ENCODE results near the gene CDC42BPA. TPM values are rescaled to one million over a fixed set of nuclear protein-coding genes. Genes with fewer than 3 reads are reported as not detected.

Gene CDC42BPA
- total and polyA plus RNA-seq, 9 of the 15 experiments (the other 6 are each of a cell fraction or from before 2014, with no cell fraction given): 8.0 to 77.5 (median 52.1) TPM

DNA sequence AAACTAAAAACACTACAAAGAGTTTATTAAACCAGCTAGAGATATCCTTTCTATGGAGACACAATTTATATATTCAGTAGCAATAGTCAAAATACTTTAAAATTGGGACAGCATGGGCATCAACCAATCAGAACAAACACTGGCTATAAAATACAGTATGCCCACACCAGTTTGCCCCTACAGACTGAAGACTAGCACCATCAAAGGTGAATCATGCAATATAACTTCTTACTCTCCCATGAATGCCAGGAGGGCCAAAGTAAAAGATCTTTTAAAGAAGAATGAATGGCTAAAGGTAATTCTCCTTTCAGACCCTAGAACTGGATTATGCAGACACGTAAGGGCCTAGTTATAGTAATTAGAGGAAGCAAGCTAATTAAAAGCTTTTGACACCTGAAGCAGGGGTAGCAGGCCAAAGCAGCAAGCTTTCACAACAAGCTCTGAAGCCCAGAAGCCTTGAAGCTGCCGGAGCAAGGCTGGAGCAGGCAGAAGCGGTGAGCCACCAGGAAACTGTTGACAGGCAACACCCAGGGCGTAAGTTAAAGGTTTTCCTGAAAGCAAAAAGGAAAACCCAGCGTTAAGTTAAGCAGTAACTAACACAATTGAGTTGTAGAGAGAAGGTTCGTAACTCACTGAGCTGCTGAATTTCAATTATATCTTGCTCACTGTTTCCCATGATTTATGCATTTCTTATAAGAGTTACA lies 99.3 kb downstream of the CDC42BPA start:
- CTCF ChIA-PET (ENCODE audit: low intra/inter-chr PET ratio): no interaction called here
- H3K4me2 ChIP-seq (ENCODE audit: insufficient read depth, low read length): no peak overlapping the region

More for the DNA sequence above, 99.3 kb downstream of the CDC42BPA start:
- intact Hi-C loops (cut with micrococcal nuclease) (no loop called here), in situ Hi-C loops (cut with MboI) (no loop called here)
- H3K36me3 ChIP-seq (ENCODE audit: control insufficient read depth, insufficient read depth, low read length): peaks cover 4% of the 10 kb centered on the region; the same call in 1 of the 3 replicates
- DNase-seq (ENCODE audit: extremely low read depth in 1 of 4, low spot score in 3 of 4) (no peak), FAIRE-seq (no peak), ATAC-seq (no peak)
- H3K4me3 ChIP-seq: no peak overlapping the region
- WGBS (ENCODE audit: insufficient coverage, low coverage, missing lambda C conversion rate): 92% methylated on average over 6 of the region's 6 CpGs
- no peaks in the 10 kb centered on the region for H3K27me3 ChIP-seq (ENCODE audit: control insufficient read depth in 2 of 2, insufficient read depth in 2 of 2, low read length in 2 of 2)
- TF ChIP-seq NCOR1 (IDR thresholded peaks at IDR 0.05) (no peak), SMARCB1 (IDR thresholded peaks at IDR 0.05; ENCODE audit: insufficient read length, low read depth) (no peak), FOXA1 (IDR thresholded peaks at IDR 0.05; ENCODE audit: borderline replicate concordance) (no peak), HNRNPK (IDR thresholded peaks at IDR 0.05; ENCODE audit: low read depth, low read length, poor library complexity, severe bottlenecking) (no peak), DIDO1 (tag; IDR thresholded peaks at IDR 0.05; ENCODE audit: low read depth) (no peak), ZNF695 (CRISPR knock-in tag; IDR thresholded peaks at IDR 0.05) (no peak), PTBP1 (IDR thresholded peaks at IDR 0.05; ENCODE audit: low read depth, low read length) (no peak), NR4A1 (CRISPR knock-in tag; IDR thresholded peaks at IDR 0.05) (no peak), NR4A1 (tag; IDR thresholded peaks at IDR 0.05) (no peak), ZNF165 (CRISPR knock-in tag; IDR thresholded peaks at IDR 0.05; ENCODE audit: borderline replicate concordance) (no peak), TAL1 (IDR thresholded peaks at IDR 0.05) (no peak), CHD1 (IDR thresholded peaks at IDR 0.05; ENCODE audit: low read length) (no peak), ZKSCAN8 (CRISPR knock-in tag; IDR thresholded peaks at IDR 0.05) (no peak)
- TF ChIP-seq, protein P1, sequence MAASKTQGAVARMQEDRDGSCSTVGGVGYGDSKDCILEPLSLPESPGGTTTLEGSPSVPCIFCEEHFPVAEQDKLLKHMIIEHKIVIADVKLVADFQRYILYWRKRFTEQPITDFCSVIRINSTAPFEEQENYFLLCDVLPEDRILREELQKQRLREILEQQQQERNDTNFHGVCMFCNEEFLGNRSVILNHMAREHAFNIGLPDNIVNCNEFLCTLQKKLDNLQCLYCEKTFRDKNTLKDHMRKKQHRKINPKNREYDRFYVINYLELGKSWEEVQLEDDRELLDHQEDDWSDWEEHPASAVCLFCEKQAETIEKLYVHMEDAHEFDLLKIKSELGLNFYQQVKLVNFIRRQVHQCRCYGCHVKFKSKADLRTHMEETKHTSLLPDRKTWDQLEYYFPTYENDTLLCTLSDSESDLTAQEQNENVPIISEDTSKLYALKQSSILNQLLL (CRISPR knock-in tag; IDR thresholded peaks at IDR 0.05; ENCODE audit: borderline replicate concordance): no peak
- TF ChIP-seq, protein P2, sequence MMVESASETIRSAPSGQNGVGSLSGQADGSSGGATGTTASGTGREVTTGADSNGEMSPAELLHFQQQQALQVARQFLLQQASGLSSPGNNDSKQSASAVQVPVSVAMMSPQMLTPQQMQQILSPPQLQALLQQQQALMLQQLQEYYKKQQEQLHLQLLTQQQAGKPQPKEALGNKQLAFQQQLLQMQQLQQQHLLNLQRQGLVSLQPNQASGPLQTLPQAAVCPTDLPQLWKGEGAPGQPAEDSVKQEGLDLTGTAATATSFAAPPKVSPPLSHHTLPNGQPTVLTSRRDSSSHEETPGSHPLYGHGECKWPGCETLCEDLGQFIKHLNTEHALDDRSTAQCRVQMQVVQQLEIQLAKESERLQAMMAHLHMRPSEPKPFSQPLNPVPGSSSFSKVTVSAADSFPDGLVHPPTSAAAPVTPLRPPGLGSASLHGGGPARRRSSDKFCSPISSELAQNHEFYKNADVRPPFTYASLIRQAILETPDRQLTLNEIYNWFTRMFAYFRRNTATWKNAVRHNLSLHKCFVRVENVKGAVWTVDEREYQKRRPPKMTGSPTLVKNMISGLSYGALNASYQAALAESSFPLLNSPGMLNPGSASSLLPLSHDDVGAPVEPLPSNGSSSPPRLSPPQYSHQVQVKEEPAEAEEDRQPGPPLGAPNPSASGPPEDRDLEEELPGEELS (CRISPR knock-in tag; IDR thresholded peaks at IDR 0.05; ENCODE audit: borderline replicate concordance): no peak
- no TSS peak for BruUV-seq (replicated peaks)
- H3K9me1 ChIP-seq (ENCODE audit: control insufficient read depth, insufficient read depth, low read length): peaks cover 8% of the 10 kb centered on the region
- H3K9ac ChIP-seq (ENCODE audit: insufficient read depth in 1 of 2, low read depth in 2 of 2, low read length in 2 of 2): no peak overlapping the region
- no peak overlapping the region for H3K27ac ChIP-seq (ENCODE audit: extremely low read depth, low read depth, low read length)
- no peaks in the 10 kb centered on the region for H3K9me3 ChIP-seq (replicated peaks; ENCODE audit: control insufficient read depth, insufficient read depth, low read depth, low read length)
- H4K20me1 ChIP-seq (replicated peaks; ENCODE audit: control insufficient read depth, insufficient read depth, low read length): peaks cover 5% of the 10 kb centered on the region; the same call in 1 of the 2 replicates
- POLR2A ChIA-PET: interaction anchor here (0.7 to 1.6 kb wide), 3 partner anchors 9 to 1061 kb away, joined by 3 to 5 read pairs (median 4); no protein-coding TSS in a partner anchor
- H2AFZ ChIP-seq (ENCODE audit: low read depth, low read length): no peak overlapping the region
- H3K4me1 ChIP-seq (replicated peaks in 1 of 2; ENCODE audit: control insufficient read depth in 2 of 2, insufficient read depth in 2 of 2, low read length in 2 of 2): peaks cover 0 to 21% of the 10 kb centered on the region in 2 experiments; a peak in 4 of 5 replicates
- H3K79me2 ChIP-seq (ENCODE audit: control insufficient read depth, insufficient read depth, low read length): peaks cover 90% of the 10 kb centered on the region
